Measurements from ENCODE around the gene STPG1. TPM values are rescaled to one million over a fixed set of nuclear protein-coding genes. Genes with fewer than 3 reads are reported as not detected.

Gene STPG1
- total RNA-seq, 1 donor from 2014 or later: 9.2 TPM

DNA sequence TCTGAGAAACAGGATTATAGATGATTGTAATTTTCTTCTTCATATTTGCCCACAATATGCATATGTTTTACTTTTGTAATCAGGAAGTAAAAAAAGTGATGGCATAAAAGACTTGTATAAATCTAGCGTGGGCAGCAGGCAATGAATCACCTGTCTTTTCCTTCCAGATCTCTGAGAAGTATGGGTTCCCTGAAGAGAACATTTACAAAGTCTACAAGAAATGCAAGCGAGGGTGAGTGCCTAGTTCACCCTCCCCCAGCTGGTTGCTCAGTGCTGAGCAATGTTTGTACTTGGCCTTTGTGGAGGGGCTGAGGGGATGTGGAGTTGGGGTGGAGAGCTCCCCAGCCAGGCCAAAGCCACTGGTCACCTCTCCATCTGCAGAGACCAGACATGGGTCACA is 63.7 kb downstream of the STPG1 start:
- FAIRE-seq (no peak), DNase-seq (ENCODE audit: low read depth) (peak; percentile 47)
- Histone ChIP-seq H3K27ac (ENCODE audit: low read depth, low read length) (no peak overlapping the region), H3K4me1 (ENCODE audit: insufficient read depth, low read length) (peaks cover 19% of the 10 kb centered on the region), H3K9me3 (ENCODE audit: insufficient read depth, low read depth, low read length) (no peaks in the 10 kb centered on the region), H3K79me2 (ENCODE audit: insufficient read depth, low read length) (no peaks in the 10 kb centered on the region), H3K4me2 (ENCODE audit: low read length) (peak overlapping the region; percentile 36), H2AFZ (ENCODE audit: low read depth, low read length) (no peak overlapping the region), H4K20me1 (ENCODE audit: insufficient read depth, low read length) (no peaks in the 10 kb centered on the region), H3K27me3 (ENCODE audit: insufficient read depth, low read length) (no peaks in the 10 kb centered on the region), H3K9ac (ENCODE audit: low read length) (no peak overlapping the region), H3K4me3 (ENCODE audit: insufficient read depth, low read depth, low read length) (no peak overlapping the region), H3K36me3 (ENCODE audit: insufficient read depth, low read length) (no peaks in the 10 kb centered on the region)
- Mint-ChIP-seq H3K4me3 (ENCODE audit: unreplicated experiment) (no peak overlapping the region), H3K36me3 (ENCODE audit: low read depth, unreplicated experiment) (peaks cover 3% of the 10 kb centered on the region), H3K27me3 (ENCODE audit: low read depth, unreplicated experiment) (peaks cover 34% of the 10 kb centered on the region), H3K27ac (ENCODE audit: unreplicated experiment) (no peak overlapping the region), H3K4me1 (ENCODE audit: low read depth, unreplicated experiment) (peaks cover 14% of the 10 kb centered on the region), H3K9me3 (ENCODE audit: unreplicated experiment) (peaks cover 2% of the 10 kb centered on the region)
- TF ChIP-seq, protein P1, sequence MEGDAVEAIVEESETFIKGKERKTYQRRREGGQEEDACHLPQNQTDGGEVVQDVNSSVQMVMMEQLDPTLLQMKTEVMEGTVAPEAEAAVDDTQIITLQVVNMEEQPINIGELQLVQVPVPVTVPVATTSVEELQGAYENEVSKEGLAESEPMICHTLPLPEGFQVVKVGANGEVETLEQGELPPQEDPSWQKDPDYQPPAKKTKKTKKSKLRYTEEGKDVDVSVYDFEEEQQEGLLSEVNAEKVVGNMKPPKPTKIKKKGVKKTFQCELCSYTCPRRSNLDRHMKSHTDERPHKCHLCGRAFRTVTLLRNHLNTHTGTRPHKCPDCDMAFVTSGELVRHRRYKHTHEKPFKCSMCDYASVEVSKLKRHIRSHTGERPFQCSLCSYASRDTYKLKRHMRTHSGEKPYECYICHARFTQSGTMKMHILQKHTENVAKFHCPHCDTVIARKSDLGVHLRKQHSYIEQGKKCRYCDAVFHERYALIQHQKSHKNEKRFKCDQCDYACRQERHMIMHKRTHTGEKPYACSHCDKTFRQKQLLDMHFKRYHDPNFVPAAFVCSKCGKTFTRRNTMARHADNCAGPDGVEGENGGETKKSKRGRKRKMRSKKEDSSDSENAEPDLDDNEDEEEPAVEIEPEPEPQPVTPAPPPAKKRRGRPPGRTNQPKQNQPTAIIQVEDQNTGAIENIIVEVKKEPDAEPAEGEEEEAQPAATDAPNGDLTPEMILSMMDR (IDR thresholded peaks at IDR 0.05; ENCODE audit: insufficient read depth, low read depth, low read length): no peak
- TF ChIP-seq EZH2 (IDR thresholded peaks at IDR 0.05; ENCODE audit: insufficient read depth, low read length): no peak

GRCh38 chr1:24348196-24348595 is 65.4 kb downstream of the STPG1 start:
- Histone ChIP-seq H3K27ac (ENCODE audit: low read depth, low read length) (no peak overlapping the region), H3K9ac (ENCODE audit: low read length) (no peak overlapping the region), H3K36me3 (ENCODE audit: insufficient read depth, low read length) (no peaks in the 10 kb centered on the region), H2AFZ (ENCODE audit: low read depth, low read length) (no peak overlapping the region), H3K4me1 (ENCODE audit: insufficient read depth, low read length) (peaks cover 19% of the 10 kb centered on the region), H3K79me2 (ENCODE audit: insufficient read depth, low read length) (no peaks in the 10 kb centered on the region), H3K4me3 (ENCODE audit: insufficient read depth, low read depth, low read length) (no peak overlapping the region), H3K27me3 (ENCODE audit: insufficient read depth, low read length) (no peaks in the 10 kb centered on the region), H3K4me2 (ENCODE audit: low read length) (no peak overlapping the region), H3K9me3 (ENCODE audit: insufficient read depth, low read depth, low read length) (no peaks in the 10 kb centered on the region), H4K20me1 (ENCODE audit: insufficient read depth, low read length) (no peaks in the 10 kb centered on the region)
- peaks cover 14% of the 10 kb centered on the region for H3K4me1 Mint-ChIP-seq (ENCODE audit: low read depth, unreplicated experiment)
- TF ChIP-seq EZH2 (IDR thresholded peaks at IDR 0.05; ENCODE audit: insufficient read depth, low read length): no peak
- TF ChIP-seq, protein P1 (IDR thresholded peaks at IDR 0.05; ENCODE audit: insufficient read depth, low read depth, low read length): no peak
- peaks cover 33% of the 10 kb centered on the region for H3K27me3 Mint-ChIP-seq (ENCODE audit: low read depth, unreplicated experiment)
- FAIRE-seq (no peak), DNase-seq (ENCODE audit: low read depth) (no peak)
- H3K4me3 Mint-ChIP-seq (ENCODE audit: unreplicated experiment): no peak overlapping the region
- H3K27ac Mint-ChIP-seq (ENCODE audit: unreplicated experiment): no peak overlapping the region
- H3K36me3 Mint-ChIP-seq (ENCODE audit: low read depth, unreplicated experiment): no peaks in the 10 kb centered on the region
- no peaks in the 10 kb centered on the region for H3K9me3 Mint-ChIP-seq (ENCODE audit: unreplicated experiment)

GRCh38 chr1:24347159-24347934 is 66.2 kb downstream of the STPG1 start:
- Mint-ChIP-seq H3K4me1 (ENCODE audit: low read depth, unreplicated experiment) (peaks cover 13% of the 10 kb centered on the region), H3K27me3 (ENCODE audit: low read depth, unreplicated experiment) (peaks cover 36% of the 10 kb centered on the region), H3K9me3 (ENCODE audit: unreplicated experiment) (peaks cover under 1% of the 10 kb centered on the region), H3K36me3 (ENCODE audit: low read depth, unreplicated experiment) (no peaks in the 10 kb centered on the region), H3K27ac (ENCODE audit: unreplicated experiment) (no peak overlapping the region), H3K4me3 (ENCODE audit: unreplicated experiment) (no peak overlapping the region)
- Histone ChIP-seq H3K27ac (ENCODE audit: low read depth, low read length) (no peak overlapping the region), H3K4me1 (ENCODE audit: insufficient read depth, low read length) (peaks cover 17% of the 10 kb centered on the region), H3K79me2 (ENCODE audit: insufficient read depth, low read length) (no peaks in the 10 kb centered on the region), H3K9me3 (ENCODE audit: insufficient read depth, low read depth, low read length) (no peaks in the 10 kb centered on the region), H3K4me2 (ENCODE audit: low read length) (no peak overlapping the region), H2AFZ (ENCODE audit: low read depth, low read length) (no peak overlapping the region), H4K20me1 (ENCODE audit: insufficient read depth, low read length) (no peaks in the 10 kb centered on the region), H3K27me3 (ENCODE audit: insufficient read depth, low read length) (no peaks in the 10 kb centered on the region), H3K9ac (ENCODE audit: low read length) (no peak overlapping the region), H3K36me3 (ENCODE audit: insufficient read depth, low read length) (no peaks in the 10 kb centered on the region), H3K4me3 (ENCODE audit: insufficient read depth, low read depth, low read length) (no peak overlapping the region)
- DNase-seq (ENCODE audit: low read depth) (no peak), FAIRE-seq (no peak)
- TF ChIP-seq EZH2 (IDR thresholded peaks at IDR 0.05; ENCODE audit: insufficient read depth, low read length): no peak
- TF ChIP-seq, protein P1 (IDR thresholded peaks at IDR 0.05; ENCODE audit: insufficient read depth, low read depth, low read length): no peak

All from astrocyte (in vitro differentiated cells and primary cell).